ENCODE results near the gene C2CD4C.

C2CD4C gene

GRCh38 chr19:419721-420515 lies 11.0 kb upstream of the C2CD4C start:
- DNase-seq (ENCODE audit: low read depth): no peak
- no peak for TF ChIP-seq POLR2A (IDR thresholded peaks at IDR 0.05; ENCODE audit: extremely low read depth, insufficient read length)
- TF ChIP-seq MYC (IDR thresholded peaks at IDR 0.05; ENCODE audit: low read depth, low read length): no peak
- no peak for TF ChIP-seq MAX (IDR thresholded peaks at IDR 0.05; ENCODE audit: low read depth, low read length)
- no peak for TF ChIP-seq CTCF (IDR thresholded peaks at IDR 0.05; ENCODE audit: low read depth, low read length)
- no peak overlapping the region for H3K4me3 ChIP-seq (ENCODE audit: low read depth, low read length)

GRCh38 chr19:418761-419671 lies 10.1 kb upstream of the C2CD4C start:
- TF ChIP-seq MYC (IDR thresholded peaks at IDR 0.05; ENCODE audit: low read depth, low read length) (no peak), CTCF (IDR thresholded peaks at IDR 0.05; ENCODE audit: low read depth, low read length) (no peak), POLR2A (IDR thresholded peaks at IDR 0.05; ENCODE audit: extremely low read depth, insufficient read length) (no peak), MAX (IDR thresholded peaks at IDR 0.05; ENCODE audit: low read depth, low read length) (no peak)
- H3K4me3 ChIP-seq (ENCODE audit: low read depth, low read length): no peak overlapping the region
- no peak for DNase-seq (ENCODE audit: low read depth)

- no peak overlapping the region for H3K4me3 ChIP-seq (ENCODE audit: low read depth, low read length)
- no peak for DNase-seq (ENCODE audit: low read depth)
- no peak for TF ChIP-seq MYC (IDR thresholded peaks at IDR 0.05; ENCODE audit: low read depth, low read length)
- no peak for TF ChIP-seq POLR2A (IDR thresholded peaks at IDR 0.05; ENCODE audit: extremely low read depth, insufficient read length)
- TF ChIP-seq CTCF (IDR thresholded peaks at IDR 0.05; ENCODE audit: low read depth, low read length): no peak
- TF ChIP-seq MAX (IDR thresholded peaks at IDR 0.05; ENCODE audit: low read depth, low read length): no peak
Observed at GRCh38 chr19:416416-416815, 7.5 kb upstream of the C2CD4C start.

GRCh38 chr19:415292-415691 lies 6.3 kb upstream of the C2CD4C start:
- TF ChIP-seq POLR2A (IDR thresholded peaks at IDR 0.05; ENCODE audit: extremely low read depth, insufficient read length) (no peak), CTCF (IDR thresholded peaks at IDR 0.05; ENCODE audit: low read depth, low read length) (no peak)
- no peak overlapping the region for H3K4me3 ChIP-seq (ENCODE audit: low read depth, low read length)
- DNase-seq (ENCODE audit: low read depth): no peak

GRCh38 chr19:413756-414420 lies 4.9 kb upstream of the C2CD4C start:
- no peak overlapping the region for H3K4me3 ChIP-seq (ENCODE audit: low read depth, low read length)
- TF ChIP-seq CTCF (IDR thresholded peaks at IDR 0.05; ENCODE audit: low read depth, low read length): no peak
- no peak for TF ChIP-seq POLR2A (IDR thresholded peaks at IDR 0.05; ENCODE audit: extremely low read depth, insufficient read length)
- no peak for TF ChIP-seq MYC (IDR thresholded peaks at IDR 0.05; ENCODE audit: low read depth, low read length)

More at GRCh38 chr19:413756-414420, 4.9 kb upstream of the C2CD4C start:
- no peak for DNase-seq (ENCODE audit: low read depth)
